GM18508 (cell line): Measurements from ENCODE around the gene TAF4.

Source experiments
- ATAC-seq: cut with Tn5 transposase; IDR thresholded peaks from one replicate; pipeline ENCODE4 v1.9.1; 2021; ENCODE audit warnings: moderate number of reproducible peaks; ENCODE audit not compliant: insufficient read depth, unreplicated experiment

The TAF4 gene

DNA sequence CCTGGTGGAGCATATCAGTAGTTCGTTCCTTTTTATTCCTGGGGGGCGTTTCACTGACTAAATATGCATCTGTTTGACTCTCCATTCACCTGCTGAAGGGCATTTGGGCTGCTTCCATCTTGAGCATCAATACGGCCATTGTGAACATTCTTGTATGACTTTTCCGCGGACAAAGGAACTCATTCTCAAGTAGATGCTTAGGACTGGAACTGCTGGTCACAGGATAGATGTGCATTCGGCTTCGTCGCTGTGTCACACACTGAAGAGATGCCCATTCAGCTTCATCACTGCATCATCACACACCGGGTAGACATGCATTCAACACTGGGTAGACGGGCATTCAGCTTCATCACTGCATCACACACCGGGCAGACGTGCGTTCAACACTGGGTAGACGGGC, 95.3 kb downstream of the TAF4 start:
- no peak for ATAC-seq

DNA sequence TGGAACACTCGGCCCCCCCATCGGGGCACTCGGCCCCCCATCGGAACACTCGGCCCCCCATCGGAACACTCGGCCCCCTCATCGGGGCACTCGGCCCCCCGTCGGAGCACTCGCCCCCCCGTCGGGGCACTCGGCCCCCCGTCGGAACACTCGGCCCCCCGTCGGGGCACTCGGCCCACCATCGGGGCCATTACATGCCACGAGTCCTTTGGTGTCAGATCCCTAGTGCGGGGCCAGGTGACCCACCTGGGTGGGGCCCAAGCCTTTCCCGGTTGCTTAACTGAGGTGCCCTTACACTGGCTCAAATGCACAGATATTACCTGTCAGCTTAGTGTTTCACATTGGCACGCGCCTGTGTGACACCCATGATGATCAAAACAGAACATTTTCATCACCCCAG, 95.9 kb downstream of the TAF4 start:
- ATAC-seq: no peak

DNA sequence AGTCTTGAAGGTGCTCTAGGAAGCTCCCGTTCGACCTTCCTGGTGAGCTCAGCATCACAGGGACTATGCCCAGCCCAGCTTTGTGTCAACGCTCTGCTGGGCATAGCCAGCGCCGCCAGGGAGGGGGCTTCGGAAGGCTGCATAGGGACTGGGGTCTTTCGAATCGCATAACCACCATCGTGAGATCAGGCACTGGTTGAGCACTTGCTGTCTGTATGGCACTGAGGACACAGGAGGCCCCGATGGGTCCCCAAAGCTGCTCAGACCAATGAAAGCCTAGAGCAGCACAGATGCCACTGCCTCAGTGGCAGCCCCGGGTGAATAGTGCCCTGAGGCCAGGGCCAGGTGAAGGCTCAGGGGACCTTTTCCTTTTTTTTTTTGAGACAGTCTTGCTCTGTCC, 96.7 kb downstream of the TAF4 start:
- no peak for ATAC-seq

DNA sequence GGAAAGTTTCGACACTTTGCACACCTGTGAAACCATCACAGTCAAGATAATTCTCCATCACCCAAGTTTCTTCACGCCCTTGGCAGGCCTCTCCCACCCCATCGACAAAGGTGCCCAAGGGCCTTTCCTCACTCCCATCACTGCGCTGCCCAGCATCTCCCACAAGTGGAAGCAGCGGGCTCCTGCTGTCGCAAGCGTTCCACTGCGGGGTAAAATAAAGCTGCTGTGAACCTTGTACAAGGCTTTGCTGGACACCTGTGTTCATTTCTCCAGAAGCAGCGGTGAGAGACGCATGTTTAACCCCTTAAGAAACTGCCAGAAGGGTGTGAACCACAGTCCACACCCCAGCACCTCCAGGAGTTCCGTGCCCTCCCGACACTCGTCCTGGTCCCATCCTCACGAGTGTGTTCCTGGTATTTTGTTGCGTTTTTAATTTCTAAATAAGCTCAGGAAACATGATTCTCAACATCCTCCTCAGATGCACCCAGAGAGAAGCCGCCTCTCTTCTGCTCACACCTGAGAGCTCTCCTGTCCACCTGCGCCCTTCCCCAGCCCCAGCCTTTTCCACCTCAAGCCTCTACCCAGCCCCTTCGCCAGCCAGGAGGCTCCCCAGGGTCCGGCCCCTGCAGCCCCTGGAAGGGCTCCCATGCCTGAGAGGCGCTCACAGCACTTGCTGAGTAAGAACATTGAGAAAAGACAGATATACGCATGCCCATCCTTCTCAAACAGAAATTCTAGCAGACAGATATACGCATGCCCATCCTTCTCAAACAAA, 97.5 kb downstream of the TAF4 start:
- ATAC-seq: no peak

DNA sequence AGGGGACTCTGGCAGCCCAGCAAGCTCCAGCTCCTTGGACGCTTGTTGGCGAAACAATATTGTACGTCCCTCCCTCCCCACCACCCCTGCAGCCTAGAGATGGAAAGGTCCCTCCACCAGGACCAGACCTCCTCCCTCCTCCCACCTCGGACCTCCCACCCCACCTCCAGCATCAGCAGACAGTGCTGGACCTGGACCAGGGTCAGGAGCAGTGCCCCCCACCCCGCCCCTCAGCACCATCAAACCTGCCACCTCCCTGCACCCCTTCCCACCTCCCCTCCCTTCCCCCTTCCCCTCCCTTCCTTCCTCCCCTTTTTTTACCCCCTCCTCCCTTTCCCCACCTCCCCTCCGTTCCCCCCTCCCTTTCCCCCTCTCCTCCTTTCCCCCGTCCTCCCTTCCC, 98.4 kb downstream of the TAF4 start:
- ATAC-seq: no peak

DNA sequence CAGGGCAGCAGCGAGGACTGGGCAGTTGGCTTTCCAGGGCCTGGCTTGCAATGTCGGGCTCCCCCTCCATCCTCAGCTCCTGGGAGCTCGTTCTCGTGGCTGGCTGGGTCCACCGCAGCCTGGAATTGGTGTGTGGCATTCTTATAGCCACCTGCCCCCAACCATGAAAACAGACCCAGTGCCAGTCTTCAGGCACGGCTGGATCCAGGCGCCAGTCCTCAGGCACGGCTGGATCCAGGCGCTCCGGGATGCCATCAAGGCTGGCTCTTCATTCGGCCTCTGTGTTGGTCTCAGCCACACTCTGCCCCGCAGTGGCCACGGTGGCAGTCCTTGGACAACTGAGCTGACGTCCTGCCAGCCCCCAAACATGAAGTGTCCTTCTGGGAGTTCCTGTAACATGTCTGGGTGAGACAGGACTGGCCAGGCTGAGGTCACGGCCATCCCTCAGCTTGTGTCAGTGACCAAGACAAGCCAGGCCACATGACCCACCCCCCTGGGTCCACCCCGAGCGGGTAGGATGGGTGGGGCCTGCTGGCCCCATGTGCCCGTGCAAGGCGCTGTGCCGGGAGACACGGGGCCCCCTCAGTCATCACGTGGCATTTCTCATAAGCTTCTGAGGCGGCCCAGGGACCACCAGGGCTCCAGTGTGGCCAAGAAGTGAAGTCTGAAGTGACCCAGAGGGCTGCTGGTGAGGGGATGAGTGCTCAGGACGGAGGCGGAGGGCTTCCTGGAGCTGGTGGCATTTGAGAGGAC, 99.0 kb downstream of the TAF4 start:
- no peak for ATAC-seq

DNA sequence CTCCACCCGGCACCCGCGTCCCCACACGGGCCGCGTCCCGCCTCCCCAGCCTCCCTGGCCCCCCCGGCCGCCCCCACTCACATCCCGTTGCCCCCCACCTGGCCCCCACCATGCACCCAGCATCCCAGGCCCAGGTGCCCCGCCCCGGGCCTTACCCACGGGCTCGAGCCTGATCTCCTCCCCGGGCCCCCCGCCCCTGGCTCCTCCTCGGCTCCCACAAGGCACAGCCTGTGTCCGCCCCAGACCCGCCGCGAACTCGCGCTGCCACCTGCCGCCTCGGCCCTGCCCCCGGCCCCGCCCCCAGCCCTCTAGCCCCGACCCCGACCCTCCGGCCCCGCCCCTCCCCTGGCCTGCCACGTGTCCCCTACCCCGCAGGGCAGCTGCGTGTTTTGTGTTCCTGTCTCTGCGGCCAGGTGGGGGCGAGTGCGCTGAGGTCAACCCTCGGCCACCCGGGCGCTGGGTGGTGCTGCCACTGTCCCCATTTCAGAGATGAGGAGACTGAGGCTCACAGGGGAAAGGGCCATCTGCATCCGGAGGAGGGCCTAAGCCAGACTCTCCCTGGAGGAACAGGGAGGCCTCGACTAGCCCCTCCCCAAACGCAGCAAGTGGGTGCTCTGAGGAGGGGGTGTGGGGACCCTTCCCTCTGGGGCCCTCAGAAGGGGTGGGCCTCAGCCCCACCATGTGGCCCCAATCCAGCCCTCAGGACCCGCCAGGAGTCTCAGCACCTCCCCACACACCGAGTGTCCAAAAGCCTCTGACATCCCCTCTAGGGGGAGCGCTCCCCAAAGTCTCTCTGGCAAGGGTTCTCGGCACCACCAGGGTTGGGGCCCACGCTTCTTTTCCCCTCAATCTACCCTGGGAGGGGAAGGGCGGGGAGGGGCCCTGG, 99.8 kb downstream of the TAF4 start:
- ATAC-seq: no peak

DNA sequence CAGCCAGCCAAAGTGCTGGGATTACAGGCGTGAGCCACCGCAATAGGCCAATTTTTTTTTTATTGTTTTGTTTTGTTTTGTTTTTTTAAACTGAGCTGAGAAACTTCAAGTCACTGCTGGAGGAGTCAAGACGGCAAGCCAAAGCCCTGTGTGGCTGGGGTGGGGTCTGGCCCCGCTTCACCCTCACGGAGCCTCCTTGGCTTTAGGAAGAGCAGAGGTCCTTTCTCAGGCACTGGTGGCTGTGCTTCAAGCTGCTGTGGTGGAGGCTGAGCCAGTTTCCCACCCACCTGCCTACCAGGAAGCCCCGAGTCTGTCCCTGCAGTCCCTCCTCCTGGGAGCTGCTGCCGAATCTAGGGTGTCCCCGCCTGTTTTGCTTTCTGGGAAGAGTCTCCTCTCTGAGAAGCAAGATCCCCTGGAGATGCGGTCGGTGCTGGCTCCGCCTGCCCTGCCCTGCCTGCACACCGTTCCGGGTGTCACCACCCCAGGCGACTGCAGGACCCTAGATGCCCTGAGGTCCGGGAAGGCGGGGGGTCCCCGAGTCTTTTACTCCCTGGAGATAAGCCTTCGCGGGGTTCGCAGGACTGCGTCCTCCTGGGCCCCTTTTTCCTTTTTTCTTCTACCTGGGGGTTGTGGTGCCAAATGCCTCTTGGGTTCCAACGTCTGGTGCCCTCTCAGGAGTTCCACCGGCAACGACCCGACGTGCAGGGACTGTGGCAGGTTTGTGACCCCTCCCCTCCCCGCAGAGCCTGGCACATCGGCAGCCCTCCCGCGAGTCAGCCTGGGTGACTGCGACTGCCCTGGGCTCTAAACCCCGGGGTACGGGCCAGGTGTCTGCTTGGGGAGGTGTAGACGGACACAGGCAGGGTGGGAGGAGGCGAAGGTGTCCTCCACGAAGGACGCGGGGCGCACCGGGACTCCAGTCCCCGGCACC, 100.7 kb downstream of the TAF4 start:
- no peak for ATAC-seq

DNA sequence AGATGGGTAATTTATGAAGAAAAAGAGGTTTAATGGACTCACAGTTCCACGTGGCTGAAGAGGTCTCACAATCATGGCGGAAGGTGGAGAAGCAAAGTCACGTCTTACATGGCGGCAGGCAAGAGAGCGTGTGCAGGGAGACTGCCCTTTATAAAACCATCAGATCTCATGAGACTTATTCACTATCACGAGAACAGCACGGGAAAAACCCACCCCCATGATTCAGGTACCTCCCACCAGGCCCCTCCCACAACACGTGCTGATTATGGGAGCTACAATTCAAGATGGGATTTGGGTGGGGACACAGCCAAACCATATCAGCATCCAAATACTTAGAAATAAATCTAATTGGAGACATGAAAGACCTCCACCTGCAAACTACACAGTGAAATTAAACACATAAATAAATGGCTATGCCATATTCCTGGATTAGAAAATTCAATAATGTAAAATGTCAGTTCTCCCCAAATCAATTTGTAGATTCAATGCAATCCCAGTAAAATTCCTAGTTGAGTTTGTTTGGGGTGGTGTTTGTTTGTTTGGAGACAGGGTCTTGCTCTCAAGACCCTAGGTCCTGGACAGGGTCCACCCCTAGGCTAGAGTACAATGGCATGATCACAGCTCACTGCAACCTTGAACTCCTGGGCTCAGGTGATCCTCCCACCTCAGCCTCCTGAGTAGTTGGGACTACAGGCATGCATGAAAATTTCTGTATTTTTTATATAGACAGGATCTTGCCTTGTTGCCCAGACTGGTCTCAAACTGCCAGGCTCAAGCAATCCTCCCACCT, 101.6 kb downstream of the TAF4 start:
- ATAC-seq: no peak

DNA sequence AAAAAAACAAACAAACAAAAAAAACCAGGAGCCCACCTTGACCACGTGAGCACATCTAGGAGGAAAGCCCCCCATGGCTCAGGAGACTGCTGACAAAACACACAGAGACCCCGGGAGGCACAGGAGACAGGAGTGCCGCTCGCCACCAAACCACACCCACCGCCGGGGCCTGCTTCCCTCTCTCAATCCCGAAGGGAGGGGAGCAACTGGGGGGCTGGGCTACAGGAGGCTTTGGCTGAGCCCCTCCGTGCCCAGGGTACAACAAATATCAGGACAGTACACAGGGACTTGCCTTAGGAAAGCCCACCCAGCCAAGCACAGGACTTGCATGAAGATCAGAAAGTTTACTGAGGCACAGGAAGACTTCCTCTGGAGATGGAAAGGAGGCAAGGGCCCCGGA, 102.5 kb downstream of the TAF4 start:
- no peak for ATAC-seq

DNA sequence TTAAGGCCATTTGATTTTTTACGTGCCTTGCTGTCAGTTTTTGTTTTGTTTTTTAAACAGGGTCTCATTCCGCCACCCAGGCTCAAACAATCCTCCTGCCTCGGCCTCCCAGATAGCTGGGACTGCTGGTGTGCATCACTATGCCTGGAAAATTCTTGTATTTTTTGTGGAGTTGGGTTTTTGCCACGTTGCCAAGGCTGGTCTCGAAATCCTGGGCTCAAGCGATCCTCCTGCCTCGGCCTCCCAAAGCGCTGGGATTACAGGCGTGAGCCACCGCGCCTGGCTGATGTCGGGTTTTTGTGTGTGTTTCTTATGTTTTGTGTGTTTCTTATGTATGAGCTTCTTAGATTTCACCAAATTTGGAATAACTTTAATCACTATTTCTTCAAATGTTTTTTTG, 104.8 kb downstream of the TAF4 start:
- no peak for ATAC-seq

DNA sequence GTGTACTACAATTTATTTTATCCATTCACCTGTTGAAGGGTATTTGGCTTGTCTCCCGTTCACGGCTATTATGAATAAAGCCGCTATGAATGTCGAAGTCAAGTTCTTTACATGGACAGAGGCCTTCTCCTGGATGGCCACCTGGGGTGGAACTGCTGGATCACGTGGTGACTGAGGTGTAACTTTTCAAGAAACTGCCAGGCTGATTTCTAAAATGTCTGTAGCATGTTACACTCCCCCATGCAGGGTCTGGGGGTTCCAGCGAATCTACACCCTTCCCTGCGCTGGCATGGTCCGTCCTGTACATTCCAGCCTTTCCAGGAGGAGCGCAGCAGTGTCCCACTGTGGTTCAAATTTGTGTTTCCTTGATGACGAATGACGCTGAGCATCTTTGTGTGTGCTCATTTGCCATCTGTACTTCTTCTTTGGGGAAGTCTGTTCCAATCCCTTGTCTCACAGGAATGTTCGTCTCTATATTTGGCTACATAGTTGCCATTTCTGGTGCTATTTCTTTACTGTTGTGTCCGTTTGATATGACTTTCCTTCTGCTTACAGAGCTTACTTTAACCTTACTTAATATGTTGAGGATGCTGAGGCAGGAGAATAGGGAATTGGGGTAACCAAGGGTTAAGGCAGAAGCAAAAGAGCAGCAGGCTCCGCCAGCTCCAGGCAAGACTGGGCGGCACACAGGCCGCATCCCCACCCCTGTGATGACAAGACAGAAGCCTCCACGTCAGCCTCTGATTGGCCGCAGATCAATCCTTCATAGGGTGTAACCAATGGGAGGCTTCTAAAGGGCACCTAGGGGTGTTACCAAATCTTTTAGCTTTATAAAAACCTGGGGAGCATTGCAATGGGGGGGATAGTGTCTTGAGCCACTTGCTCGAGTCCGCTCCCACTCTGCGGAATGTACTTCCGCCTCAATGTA, 106.6 kb downstream of the TAF4 start:
- no peak for ATAC-seq

DNA sequence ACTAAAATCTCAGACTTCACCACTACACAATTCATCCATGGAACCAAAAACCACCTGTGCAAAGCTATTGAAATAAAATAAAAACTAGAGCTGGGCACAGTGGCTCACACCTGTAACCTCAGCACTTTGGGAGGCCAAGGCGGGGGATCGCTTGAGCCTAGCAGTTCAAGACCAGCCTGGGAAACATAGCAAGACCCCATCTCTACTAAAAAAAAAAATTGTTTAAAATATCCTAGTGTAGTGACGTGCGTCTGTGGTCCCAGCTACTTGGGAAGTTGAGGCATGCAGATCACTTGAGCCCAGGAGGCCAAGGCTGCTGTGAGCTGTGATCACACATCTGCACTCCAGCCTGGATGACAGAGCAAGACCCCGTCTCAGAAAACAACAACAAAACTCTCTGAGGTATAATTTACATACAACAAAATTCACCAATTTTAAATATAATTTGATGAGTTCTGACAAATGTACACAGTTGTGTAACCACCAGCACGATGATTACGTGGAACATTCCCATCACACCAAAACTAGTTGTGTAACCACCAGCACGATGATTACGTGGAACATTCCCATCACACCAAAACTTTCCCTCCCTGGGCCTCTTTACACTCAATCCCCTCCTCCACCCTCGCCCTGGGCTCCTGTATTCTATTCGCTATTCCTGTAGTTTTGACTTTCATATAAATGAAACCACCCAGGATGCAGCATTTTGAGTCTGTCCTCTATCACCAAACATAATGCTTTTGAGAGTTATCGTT, 107.5 kb downstream of the TAF4 start:
- no peak for ATAC-seq

DNA sequence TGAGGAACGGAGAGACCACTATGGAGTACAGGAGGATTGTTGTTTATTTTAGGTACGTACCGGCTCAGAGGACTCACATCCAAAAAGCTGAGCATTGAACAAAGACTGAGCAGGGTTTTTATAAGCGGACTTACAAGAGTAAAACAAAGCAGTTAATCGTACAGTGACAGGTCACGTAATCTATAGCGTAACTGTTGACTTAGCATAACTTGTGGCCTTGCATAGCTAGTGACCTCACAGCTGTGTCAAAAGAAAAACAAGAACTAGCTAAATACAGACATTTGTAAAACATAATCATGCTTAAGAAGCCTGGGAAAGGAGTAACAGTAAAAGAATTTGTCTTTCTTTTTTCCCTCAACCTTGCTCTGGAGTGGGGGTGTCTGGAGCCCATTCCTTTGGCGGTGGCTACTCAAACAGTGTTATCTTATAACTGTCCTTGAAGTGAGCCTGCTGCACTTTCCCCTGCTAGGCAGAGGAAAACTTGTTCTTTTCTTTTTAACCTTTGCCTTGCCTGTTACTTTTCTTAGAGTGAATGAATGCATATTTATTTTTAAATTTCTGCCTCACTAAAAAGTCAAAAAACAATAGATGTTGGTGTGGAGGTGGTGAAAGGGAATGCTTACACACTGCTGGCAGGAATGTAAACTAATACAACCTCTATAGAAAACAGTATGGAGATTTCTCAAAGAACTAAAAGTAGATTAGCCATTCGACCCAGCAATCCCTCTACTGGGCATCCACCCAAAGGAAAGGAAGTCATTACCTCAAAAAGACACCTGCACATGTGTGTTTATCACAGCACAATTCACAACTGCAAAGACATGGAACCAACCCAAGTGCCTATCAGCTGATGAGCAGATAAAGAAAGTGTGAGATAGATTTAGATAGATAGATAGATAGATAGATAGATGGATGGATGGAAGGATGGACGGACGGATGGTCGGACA, 109.0 kb downstream of the TAF4 start:
- ATAC-seq: no peak

DNA sequence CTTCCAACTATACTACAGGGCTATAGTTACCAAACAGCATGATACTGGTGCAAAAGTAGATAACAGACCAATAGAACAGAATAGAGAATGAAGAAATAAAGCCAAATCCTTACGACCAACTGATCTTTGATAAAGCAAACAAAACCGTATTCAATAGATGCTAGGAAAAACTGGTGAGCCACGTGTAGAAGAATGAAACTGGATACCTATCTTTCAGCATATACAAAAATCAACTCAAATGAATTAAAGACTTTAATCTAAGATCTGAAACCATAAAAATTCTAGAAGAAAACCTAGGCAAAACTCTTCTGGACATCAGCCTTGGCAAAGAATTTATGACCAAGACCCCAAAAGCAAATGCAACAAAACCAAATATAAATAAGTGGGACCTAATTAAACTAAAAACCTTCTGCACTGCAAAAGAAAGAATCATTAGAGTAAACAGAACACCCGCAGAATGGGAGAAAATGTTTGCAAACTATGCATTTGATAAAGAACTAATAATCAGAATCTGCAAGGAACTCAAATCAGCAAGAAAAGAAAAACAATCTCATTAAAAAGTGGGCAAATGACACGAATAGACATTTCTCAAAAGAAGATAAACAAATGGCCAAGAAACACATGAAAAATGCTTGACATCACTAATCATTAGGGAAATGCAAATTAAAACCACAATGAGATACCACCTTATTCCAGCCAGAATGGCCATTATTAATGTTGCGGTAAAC, 109.8 kb downstream of the TAF4 start:
- ATAC-seq: no peak
